Measurements from ENCODE around the gene S100A5. TPM values are rescaled to one million over a fixed set of nuclear protein-coding genes. Genes with fewer than 3 reads are reported as not detected.

Gene S100A5
- total and polyA plus RNA-seq, 9 of the 15 experiments (the other 6 are each of a cell fraction or from before 2014, with no cell fraction given), result 0.56 to 1.4 (median 0.64) TPM; not detected in 5

- TF ChIP-seq TFAP4 (CRISPR knock-in tag; IDR thresholded peaks at IDR 0.05; ENCODE audit: borderline replicate concordance), result peak; percentile 19; the same call in 1 of the 2 replicates
- TF ChIP-seq ZFX (CRISPR knock-in tag; IDR thresholded peaks at IDR 0.05), result 0 out of 2 replicates have a peak, but pooled peaks have one; percentile 32
- 0 out of 2 replicates have a peak, but pooled peaks have one; percentile 17 for TF ChIP-seq ZEB2 (IDR thresholded peaks at IDR 0.05)
- TF ChIP-seq RBM15 (IDR thresholded peaks at IDR 0.05; ENCODE audit: insufficient read depth, low read length), result no peak
Observed at GRCh38 chr1:153540394-153541361, at the start of gene S100A5 (continued).

GRCh38 chr1:153588482-153588881 is 47.7 kb upstream of the S100A5 start:
- in situ Hi-C loops (cut with MboI), result no loop called here
- Histone ChIP-seq H2AFZ (ENCODE audit: low read depth, low read length) (no peak overlapping the region), H3K4me2 (ENCODE audit: insufficient read depth, low read length) (no peak overlapping the region), H3K27ac (ENCODE audit: extremely low read depth, low read depth, low read length) (no peak overlapping the region), H3K27me3 (ENCODE audit: control insufficient read depth in 2 of 2, insufficient read depth in 2 of 2, low read length in 2 of 2) (no peaks in the 10 kb centered on the region), H3K9me1 (ENCODE audit: control insufficient read depth, insufficient read depth, low read length) (no peaks in the 10 kb centered on the region), H3K4me3 (no peak overlapping the region), H3K9me3 (replicated peaks; ENCODE audit: control insufficient read depth, insufficient read depth, low read depth, low read length) (no peaks in the 10 kb centered on the region), H3K79me2 (ENCODE audit: control insufficient read depth, insufficient read depth, low read length) (no peaks in the 10 kb centered on the region), H3K4me1 (replicated peaks in 1 of 2; ENCODE audit: control insufficient read depth in 2 of 2, insufficient read depth in 2 of 2, low read length in 2 of 2) (peaks cover 0 to 6% of the 10 kb centered on the region in 2 experiments; a peak in 1 of 5 replicates), H4K20me1 (replicated peaks; ENCODE audit: control insufficient read depth, insufficient read depth, low read length) (no peaks in the 10 kb centered on the region), H3K9ac (ENCODE audit: insufficient read depth in 1 of 2, low read depth in 2 of 2, low read length in 2 of 2) (no peak overlapping the region), H3K36me3 (ENCODE audit: control insufficient read depth, insufficient read depth, low read length) (no peaks in the 10 kb centered on the region)
- intact Hi-C loops (cut with micrococcal nuclease), result no loop called here
- DNase-seq (ENCODE audit: extremely low read depth in 1 of 4, low spot score in 3 of 4) (no peak), ATAC-seq (no peak), FAIRE-seq (no peak)
- no TSS peak for BruUV-seq (replicated peaks)
- WGBS (ENCODE audit: insufficient coverage, low coverage, missing lambda C conversion rate), result 32% methylated on average over 2 of the region's 2 CpGs
- CTCF ChIA-PET (ENCODE audit: low intra/inter-chr PET ratio), result no interaction called here
- TF ChIP-seq ZNF311 (CRISPR knock-in tag; IDR thresholded peaks at IDR 0.05) (no peak), PHF21A (IDR thresholded peaks at IDR 0.05; ENCODE audit: borderline replicate concordance, low read depth) (no peak), EGR1 (conservative IDR thresholded peaks at IDR 0.05) (no peak), DIDO1 (tag; IDR thresholded peaks at IDR 0.05; ENCODE audit: low read depth) (no peak), ZNF699 (CRISPR knock-in tag; IDR thresholded peaks at IDR 0.05; ENCODE audit: insufficient replicate concordance) (no peak), MIER1 (IDR thresholded peaks at IDR 0.05; ENCODE audit: low read depth) (no peak), NR1H2 (CRISPR knock-in tag; IDR thresholded peaks at IDR 0.05) (no peak), EHMT2 (IDR thresholded peaks at IDR 0.05) (no peak), CBX1 (IDR thresholded peaks at IDR 0.05; ENCODE audit: low read depth) (no peak), NR2F6 (CRISPR knock-in tag; IDR thresholded peaks at IDR 0.05) (no peak)
- POLR2A ChIA-PET, result no interaction called here

Measured in K562 (cell line).